Measurements from ENCODE around the gene R3HDM2. TPM values are rescaled to one million over a fixed set of nuclear protein-coding genes. Genes with fewer than 3 reads are reported as not detected.
A peak's percentile ranks its signal among the peaks of the same experiment; 100 is the strongest.
"Not testable (repeated sequence)": the region's sequence is repeated elsewhere in the genome, so short reads cannot be mapped to it uniquely, and the experiment has no call there.

Gene R3HDM2
- total RNA-seq, 2 experiments from 2014 or later = 22.8 to 24.2 TPM

GRCh38 chr12:57449375-57449774 lies 18.5 kb upstream of the R3HDM2 start:
- no peak overlapping the region for H3K27ac Mint-ChIP-seq
- DNase-seq = no peak

DNA sequence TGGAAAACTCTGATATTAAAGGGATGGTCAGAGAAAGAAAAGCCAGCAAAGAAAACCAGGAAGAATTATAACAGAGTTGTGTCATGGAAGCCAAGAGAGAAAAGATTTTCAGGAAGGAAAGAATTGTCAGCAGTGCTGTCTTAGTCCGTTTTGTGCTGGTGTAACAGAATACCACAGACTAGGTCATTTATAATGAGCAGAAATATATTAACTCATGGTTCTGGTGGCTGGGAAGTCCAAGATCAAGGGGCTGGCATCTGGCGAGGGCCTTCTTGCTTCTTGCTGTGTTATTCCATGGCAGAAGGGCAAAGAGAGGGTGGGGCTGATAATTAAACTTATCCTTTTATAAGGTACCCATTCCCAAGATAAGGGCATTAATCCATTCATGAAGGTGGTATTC lies 17.8 kb upstream of the R3HDM2 start:
- no peaks in the 10 kb centered on the region for H3K27me3 Mint-ChIP-seq
- H3K4me3 Mint-ChIP-seq = no peak overlapping the region
- DNase-seq = no peak
- no peak overlapping the region for H3K27ac Mint-ChIP-seq
- no peaks in the 10 kb centered on the region for H3K9me3 Mint-ChIP-seq
- H3K4me1 Mint-ChIP-seq = peaks cover 2% of the 10 kb centered on the region
- no peaks in the 10 kb centered on the region for H3K36me3 Mint-ChIP-seq

More at GRCh38 chr12:57449375-57449774, 18.5 kb upstream of the R3HDM2 start:
- H3K4me3 Mint-ChIP-seq = no peak overlapping the region
- no peaks in the 10 kb centered on the region for H3K9me3 Mint-ChIP-seq
- no peaks in the 10 kb centered on the region for H3K27me3 Mint-ChIP-seq
- H3K4me1 Mint-ChIP-seq = peaks cover 2% of the 10 kb centered on the region
- H3K36me3 Mint-ChIP-seq = no peaks in the 10 kb centered on the region

DNA sequence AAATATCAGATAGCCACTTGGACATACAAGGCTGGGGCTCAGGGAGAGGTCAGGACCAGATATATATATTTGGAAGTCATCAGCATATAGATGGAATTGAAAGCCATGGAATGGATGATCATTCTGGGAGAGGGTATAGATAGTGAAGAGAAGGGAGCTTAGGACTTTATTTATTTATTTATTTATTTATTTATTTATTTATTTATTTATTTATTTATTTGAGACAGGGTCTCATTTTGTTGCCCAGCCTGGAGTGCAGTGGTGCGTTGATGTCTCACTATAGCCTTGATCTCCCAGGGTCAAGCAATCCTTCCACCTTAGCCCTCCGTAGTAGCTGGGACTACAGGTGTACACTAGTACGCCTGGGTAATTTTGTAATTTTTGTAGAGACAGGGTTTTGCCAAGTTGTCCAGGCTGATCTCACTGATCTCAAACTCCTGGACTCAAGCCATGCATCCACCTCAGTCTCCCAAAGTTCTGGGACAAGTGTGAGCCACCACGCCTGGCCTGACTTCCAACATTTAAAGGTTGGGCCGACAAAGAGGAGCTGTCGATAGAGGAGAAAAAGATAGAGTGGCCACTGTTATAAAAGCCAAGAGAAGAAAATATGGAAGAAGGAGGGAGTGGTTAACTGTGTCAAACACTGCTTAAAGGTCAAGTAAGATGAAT lies 15.6 kb upstream of the R3HDM2 start:
- Mint-ChIP-seq H3K36me3 (no peaks in the 10 kb centered on the region), H3K27ac (no peak overlapping the region), H3K4me1 (no peaks in the 10 kb centered on the region), H3K9me3 (peaks cover 3% of the 10 kb centered on the region), H3K27me3 (no peaks in the 10 kb centered on the region), H3K4me3 (no peak overlapping the region)
- no peak for DNase-seq

GRCh38 chr12:57444744-57445143 lies 13.9 kb upstream of the R3HDM2 start:
- DNase-seq = no peak
- H3K27me3 Mint-ChIP-seq = no peaks in the 10 kb centered on the region
- peaks cover 3% of the 10 kb centered on the region for H3K9me3 Mint-ChIP-seq
- H3K4me1 Mint-ChIP-seq = no peaks in the 10 kb centered on the region
- H3K27ac Mint-ChIP-seq = no peak overlapping the region
- H3K4me3 Mint-ChIP-seq = no peak overlapping the region
- no peaks in the 10 kb centered on the region for H3K36me3 Mint-ChIP-seq

DNA sequence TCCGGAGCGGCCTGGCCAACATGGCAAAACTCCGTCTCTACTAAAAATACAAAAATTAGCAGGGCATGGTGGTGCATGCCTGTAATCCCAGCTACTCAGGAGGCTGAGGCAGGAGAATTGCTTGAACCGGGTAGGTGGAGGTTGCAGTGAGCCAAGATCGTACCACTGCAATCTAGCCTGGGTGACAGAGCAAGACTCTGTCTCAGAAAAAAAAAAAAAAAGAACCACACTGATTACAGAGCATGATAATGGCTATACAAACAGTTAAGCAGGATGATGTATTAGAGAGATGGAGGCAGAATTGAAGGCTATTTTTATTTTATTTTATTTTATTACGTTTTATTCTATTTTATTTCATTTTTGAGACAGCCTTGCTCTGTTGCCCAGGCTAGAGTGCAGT lies 13.5 kb upstream of the R3HDM2 start:
- H3K4me1 Mint-ChIP-seq = not testable (repeated sequence)

DNA sequence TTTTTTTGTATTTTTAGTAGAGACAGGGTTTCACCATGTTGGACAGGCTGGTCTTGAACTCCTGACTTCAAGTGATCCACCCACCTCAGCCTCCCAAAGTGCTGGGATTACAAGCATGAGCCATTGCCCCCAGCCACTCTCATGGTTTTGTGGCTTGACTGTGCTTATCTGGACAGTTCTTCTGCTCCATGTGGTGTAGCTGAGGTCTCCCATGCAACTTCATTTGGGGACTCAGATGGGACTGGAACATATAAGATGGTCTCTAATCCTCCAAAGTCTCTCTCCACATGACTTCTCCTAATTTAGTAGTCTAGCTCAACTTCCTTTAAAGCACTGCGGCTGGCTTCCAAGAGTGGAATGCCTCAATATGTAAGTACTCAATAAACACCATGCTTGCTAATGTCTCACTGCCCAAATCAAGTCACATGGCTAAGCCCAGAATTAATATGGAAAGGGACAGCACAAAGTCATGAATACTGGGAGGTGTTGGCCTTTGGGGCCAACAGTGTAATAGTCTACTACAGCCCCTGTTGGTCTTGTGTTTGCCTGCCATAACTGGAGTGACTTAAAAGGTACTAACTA lies 11.1 kb upstream of the R3HDM2 start:
- H3K4me1 Mint-ChIP-seq = no peaks in the 10 kb centered on the region
- no peak overlapping the region for H3K27ac Mint-ChIP-seq
- no peak for DNase-seq
- H3K9me3 Mint-ChIP-seq = peaks cover 3% of the 10 kb centered on the region
- H3K27me3 Mint-ChIP-seq = no peaks in the 10 kb centered on the region
- no peak overlapping the region for H3K4me3 Mint-ChIP-seq
- H3K36me3 Mint-ChIP-seq = no peaks in the 10 kb centered on the region

More for the DNA sequence above, 13.5 kb upstream of the R3HDM2 start:
- not testable (repeated sequence) for DNase-seq, H3K36me3 Mint-ChIP-seq, H3K9me3 Mint-ChIP-seq, H3K27ac Mint-ChIP-seq, H3K4me3 Mint-ChIP-seq, H3K27me3 Mint-ChIP-seq

DNA sequence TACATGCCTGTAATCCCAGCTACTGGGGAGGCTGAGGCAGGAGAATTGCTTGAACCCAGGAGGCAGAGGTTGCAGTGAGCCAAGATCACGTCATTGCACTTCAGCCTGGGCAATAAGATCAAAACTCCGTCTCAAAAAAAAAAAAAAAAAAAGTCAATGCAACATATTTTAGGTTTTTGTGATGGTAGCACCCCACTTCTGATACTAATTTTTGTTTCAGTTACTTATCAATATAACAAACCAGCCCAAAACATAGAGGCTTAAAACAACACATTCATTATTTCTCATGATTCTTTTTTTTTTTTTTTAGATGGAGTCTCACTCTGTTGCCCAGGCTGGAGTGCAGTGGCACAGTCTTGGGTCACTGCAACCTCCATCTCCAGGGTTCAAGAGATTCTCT lies 10.6 kb upstream of the R3HDM2 start:
- not testable (repeated sequence) for H3K9me3 Mint-ChIP-seq, H3K36me3 Mint-ChIP-seq, H3K4me1 Mint-ChIP-seq, DNase-seq, H3K27ac Mint-ChIP-seq, H3K4me3 Mint-ChIP-seq, H3K27me3 Mint-ChIP-seq

GRCh38 chr12:57439762-57440266 lies 9.0 kb upstream of the R3HDM2 start:
- DNase-seq = no peak
- H3K36me3 Mint-ChIP-seq = no peaks in the 10 kb centered on the region
- peaks cover 3% of the 10 kb centered on the region for H3K9me3 Mint-ChIP-seq
- H3K4me1 Mint-ChIP-seq = peaks cover 5% of the 10 kb centered on the region
- H3K4me3 Mint-ChIP-seq = no peak overlapping the region
- no peak overlapping the region for H3K27ac Mint-ChIP-seq
- H3K27me3 Mint-ChIP-seq = no peaks in the 10 kb centered on the region

DNA sequence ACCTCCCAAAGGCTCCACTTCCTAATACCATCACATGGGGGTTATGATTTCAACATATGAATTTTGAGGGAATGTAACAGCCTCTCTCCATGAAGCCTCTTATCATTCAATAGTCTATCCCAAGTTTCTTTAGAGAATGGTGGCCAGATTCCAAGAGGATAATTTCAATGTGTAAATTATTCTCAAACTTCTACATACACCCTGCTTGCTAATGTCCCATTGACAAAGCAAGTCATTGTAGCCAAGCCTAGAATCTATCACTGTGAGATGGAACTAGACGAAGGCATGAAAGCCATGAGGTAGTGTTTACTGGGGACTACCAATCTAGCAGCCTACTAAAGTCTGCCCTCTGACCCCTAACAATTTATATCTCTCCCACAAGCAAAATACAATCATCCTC lies 7.6 kb upstream of the R3HDM2 start:
- Mint-ChIP-seq H3K27ac (no peak overlapping the region), H3K27me3 (no peaks in the 10 kb centered on the region), H3K9me3 (peaks cover 3% of the 10 kb centered on the region), H3K36me3 (no peaks in the 10 kb centered on the region), H3K4me1 (peaks cover 5% of the 10 kb centered on the region), H3K4me3 (no peak overlapping the region)
- no peak for DNase-seq

- peak overlapping the region; percentile 45 for H3K4me3 Mint-ChIP-seq
- DNase-seq = no peak
- no peak overlapping the region for H3K27ac Mint-ChIP-seq
- no peaks in the 10 kb centered on the region for H3K36me3 Mint-ChIP-seq
- H3K27me3 Mint-ChIP-seq = peaks cover 3% of the 10 kb centered on the region
- no peaks in the 10 kb centered on the region for H3K9me3 Mint-ChIP-seq
- peaks cover 15% of the 10 kb centered on the region for H3K4me1 Mint-ChIP-seq
Observed at GRCh38 chr12:57435293-57435692, 4.5 kb upstream of the R3HDM2 start.

DNA sequence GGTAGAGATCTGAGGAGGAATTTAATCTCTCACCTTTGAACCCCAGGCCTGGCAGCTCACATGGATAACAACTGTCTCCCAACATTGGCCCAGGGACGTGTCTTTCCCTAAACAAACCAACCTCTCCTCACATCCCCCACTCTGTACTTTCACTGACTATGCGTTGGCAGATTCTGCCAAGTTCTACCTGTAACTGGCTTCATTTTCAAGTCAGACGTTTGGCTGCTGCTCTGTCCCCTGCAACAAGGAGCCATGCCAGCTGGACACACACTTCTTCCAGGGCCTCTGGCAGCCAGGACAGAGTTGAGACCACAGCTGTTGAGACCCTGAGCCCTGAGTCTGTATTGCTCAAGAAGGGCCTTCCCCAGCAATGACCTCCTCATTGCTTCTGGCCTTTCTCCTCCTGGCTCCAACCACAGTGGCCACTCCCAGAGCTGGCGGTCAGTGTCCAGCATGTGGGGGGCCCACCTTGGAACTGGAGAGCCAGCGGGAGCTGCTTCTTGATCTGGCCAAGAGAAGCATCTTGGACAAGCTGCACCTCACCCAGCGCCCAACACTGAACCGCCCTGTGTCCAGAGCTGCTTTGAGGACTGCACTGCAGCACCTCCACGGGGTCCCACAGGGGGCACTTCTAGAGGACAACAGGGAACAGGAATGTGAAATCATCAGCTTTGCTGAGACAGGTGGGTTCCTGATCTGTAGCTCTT lies 3.8 kb upstream of the R3HDM2 start, which contains the start of gene INHBC:
TSS of gene INHBC (plus strand) at position 268 of the 707 bp plus-strand sequence. CDS start at position 371, 103 bp downstream.
- H3K36me3 Mint-ChIP-seq = peaks cover 2% of the 10 kb centered on the region
- H3K4me3 Mint-ChIP-seq = peak within 1 kb of the TSS; percentile 45
- H3K9me3 Mint-ChIP-seq = no peaks in the 10 kb centered on the region
- no peak for DNase-seq
- H3K27me3 Mint-ChIP-seq = peaks cover 3% of the 10 kb centered on the region
- peaks cover 15% of the 10 kb centered on the region for H3K4me1 Mint-ChIP-seq
- H3K27ac Mint-ChIP-seq = no peak within 1 kb of the TSS

GRCh38 chr12:57433370-57433769 lies 2.5 kb upstream of the R3HDM2 start:
- no peaks in the 10 kb centered on the region for H3K9me3 Mint-ChIP-seq
- H3K4me3 Mint-ChIP-seq = no peak overlapping the region

DNA sequence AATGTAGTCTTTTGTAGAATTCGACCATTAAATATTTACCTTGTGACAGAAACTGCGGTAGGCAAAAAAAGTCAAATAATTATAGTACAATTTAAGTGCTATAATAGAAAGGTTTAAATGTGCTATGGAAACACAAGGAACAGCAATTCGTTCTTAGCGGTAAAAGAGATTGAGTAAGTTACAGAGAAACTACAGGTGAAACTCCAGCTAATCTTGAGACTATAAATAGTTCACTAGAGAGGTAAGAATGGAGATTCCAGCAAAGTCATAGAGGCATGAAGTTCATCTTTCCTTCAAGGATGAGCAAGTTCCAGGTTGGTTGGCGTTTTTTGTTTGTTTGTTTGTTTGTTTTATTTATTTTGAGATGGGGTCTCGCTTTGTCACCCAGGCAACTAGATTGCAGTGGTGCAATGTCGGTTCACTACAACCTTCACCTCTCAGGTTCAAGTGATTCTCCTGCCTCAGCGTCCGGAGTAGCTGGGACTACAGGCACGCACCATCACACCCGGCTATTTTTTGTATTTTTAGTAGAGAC lies 878 bp upstream of the R3HDM2 start:
- peak overlapping the region; percentile 97 for H3K27ac Mint-ChIP-seq
- H3K27me3 Mint-ChIP-seq = peaks cover 3% of the 10 kb centered on the region
- no peak for DNase-seq
- peak overlapping the region; percentile 92 for H3K4me3 Mint-ChIP-seq
- no peaks in the 10 kb centered on the region for H3K9me3 Mint-ChIP-seq
- peaks cover 8% of the 10 kb centered on the region for H3K36me3 Mint-ChIP-seq
- peaks cover 29% of the 10 kb centered on the region for H3K4me1 Mint-ChIP-seq

More at GRCh38 chr12:57433370-57433769, 2.5 kb upstream of the R3HDM2 start:
- DNase-seq = no peak
- H3K27ac Mint-ChIP-seq = no peak overlapping the region
- peaks cover 3% of the 10 kb centered on the region for H3K27me3 Mint-ChIP-seq
- peaks cover 7% of the 10 kb centered on the region for H3K36me3 Mint-ChIP-seq
- peaks cover 24% of the 10 kb centered on the region for H3K4me1 Mint-ChIP-seq

GRCh38 chr12:57430112-57430930 lies 522 bp downstream of the R3HDM2 start:
- H3K27ac Mint-ChIP-seq = peak overlapping the region; percentile 98
- DNase-seq = peak; percentile 81
- peak overlapping the region; percentile 98 for H3K4me3 Mint-ChIP-seq
- H3K9me3 Mint-ChIP-seq = no peaks in the 10 kb centered on the region
- peaks cover 15% of the 10 kb centered on the region for H3K36me3 Mint-ChIP-seq
- peaks cover 3% of the 10 kb centered on the region for H3K27me3 Mint-ChIP-seq
- peaks cover 32% of the 10 kb centered on the region for H3K4me1 Mint-ChIP-seq

All from activated naive CD8-positive, alpha-beta T cell treated with anti-CD3 and anti-CD28 coated beads for 36 hours (primary cell).